HCT116 (cell line): ENCODE results near the gene GRK1. TPM values are rescaled to one million over a fixed set of nuclear protein-coding genes. Genes with fewer than 3 reads are reported as not detected.

ENCODE experiments used
- ATAC-seq: fragments of 200-7000 bp; cut with Tn5 transposase; 2 replicates; pipeline ENCODE4 v1.9.1; 2020; ENCODE audit warnings: mild to moderate bottlenecking, moderate library complexity
- BruUV-seq: library from RNA; stranded (reverse); fragments of 400-500 nt; replicated peaks from 2 replicates; lab custom pipeline; 2021; lab: Mats Ljungman, UMichigan
- CTCF ChIA-PET: fragments of 300-600 bp; sonication (Branson Sonifier 250); formaldehyde crosslinking; loops from one replicate; lab custom pipeline; 2021; ENCODE audit warnings: antibody characterized with exemption; lab: Charles Lee
- POLR2A ChIA-PET: fragments of 300-600, 350-600 bp; sonication (Branson Sonifier 250); formaldehyde crosslinking; loops from one replicate; lab custom pipeline; 2021; ENCODE audit warnings: antibody characterized with exemption; lab: Charles Lee
- RAD21 ChIA-PET, 2 experiments: fragments of 300-600 bp; sonication (Branson Sonifier 250); formaldehyde crosslinking; loops; one replicate each; lab custom pipeline; 2023; ENCODE audit warnings: low total read pairs in 2 of 2; ENCODE audit not compliant: uncharacterized antibody in 2 of 2, unreplicated experiment in 2 of 2, low non-redundant PET in 1 of 2; lab: Charles Lee
- DNase-seq: peaks from one replicate; pipeline ENCODE4 v3.0.0-alpha.2; 2010; ENCODE audit warnings: low read depth, low spot score
- H2AFZ ChIP-seq: fragments of 200-600 bp; shearing (Covaris generic), sonication (generic); 2 replicates; pipeline ENCODE4 v1.6.1; 2017; ENCODE audit warnings: low read depth, mixed run types, mixed read lengths, antibody characterized with exemption, low read length; ENCODE audit not compliant: poor library complexity, severe bottlenecking
- H3K27ac ChIP-seq: 2 replicates; pipeline ENCODE4 v1.5.1; 2012; ENCODE audit warnings: low read depth, low read length
- H3K27me3 ChIP-seq: fragments of 200-600 bp; sonication (generic); 2 replicates; pipeline ENCODE4 v1.6.1; 2016; ENCODE audit warnings: mixed run types, low read length, mixed read lengths; ENCODE audit not compliant: insufficient read depth
- H3K36me3 ChIP-seq, 2 experiments: fragments of 200-500 bp in 1 of 2; fragments of 200-600 bp in 1 of 2; sonication (Bioruptor generic) in 1 of 2; sonication (generic) in 1 of 2; 2 replicates each; pipeline versions ENCODE4 v1.5.1 to v1.6.1; 2014 to 2016; ENCODE audit warnings: low read length in 2 of 2, inconsistent platforms in 1 of 2, mixed read lengths in 1 of 2, mixed run types in 1 of 2; ENCODE audit not compliant: insufficient read depth in 2 of 2, control insufficient read depth in 1 of 2
- H3K4me1 ChIP-seq, 2 experiments: fragments of 200-600 bp in 1 of 2; sonication (generic) in 1 of 2; 2 replicates each; pipeline versions ENCODE4 v1.5.1 to v1.6.1; 2012 to 2017; ENCODE audit warnings: low read length in 2 of 2, inconsistent platforms in 1 of 2, mild to moderate bottlenecking in 1 of 2, mixed read lengths in 1 of 2, mixed run types in 1 of 2, moderate library complexity in 1 of 2; ENCODE audit not compliant: insufficient read depth in 2 of 2, control insufficient read depth in 1 of 2
- H3K4me2 ChIP-seq: fragments of 200-600 bp; sonication (generic); 2 replicates; pipeline ENCODE4 v1.6.1; 2017; ENCODE audit warnings: mixed run types, low read length, mixed read lengths
- H3K4me3 ChIP-seq, 2 experiments: fragments of 200-600 bp in 1 of 2; sonication (generic) in 1 of 2; replicated peaks in 1 of 2; 2 replicates each; pipeline ENCODE4 v1.5.1; 2011 to 2016; ENCODE audit warnings: low read length in 2 of 2, control low read depth in 1 of 2, low read depth in 1 of 2, mild to moderate bottlenecking in 1 of 2, mixed read lengths in 1 of 2, mixed run types in 1 of 2
- H3K79me2 ChIP-seq: fragments of 200-600 bp; sonication (generic); 2 replicates; pipeline ENCODE4 v1.6.1; 2017; ENCODE audit warnings: mild to moderate bottlenecking, mixed run types, low read length, moderate library complexity, mixed read lengths; ENCODE audit not compliant: insufficient read depth
- H3K9ac ChIP-seq: fragments of 200-600 bp; sonication (generic); 2 replicates; pipeline ENCODE4 v1.6.1; 2016; ENCODE audit warnings: low read length, mixed read lengths
- H3K9me2 ChIP-seq: fragments of 200-600 bp; sonication (generic), shearing (Covaris generic); 2 replicates; pipeline ENCODE4 v1.6.1; 2017; ENCODE audit warnings: mixed run types, mild to moderate bottlenecking, moderate library complexity; ENCODE audit not compliant: insufficient read depth
- H3K9me3 ChIP-seq, 2 experiments: fragments of 200-500 bp in 1 of 2; fragments of 200-600 bp in 1 of 2; sonication (Bioruptor generic) in 1 of 2; sonication (generic) in 1 of 2; 2 replicates each; pipeline ENCODE4 v1.6.1; 2014 to 2017; ENCODE audit warnings: low read length in 2 of 2, mixed read lengths in 2 of 2, inconsistent platforms in 1 of 2, low read depth in 1 of 2, mild to moderate bottlenecking in 1 of 2, mixed run types in 1 of 2, moderate library complexity in 1 of 2; ENCODE audit not compliant: control insufficient read depth in 1 of 2, insufficient read depth in 1 of 2
- H4K20me1 ChIP-seq: fragments of 200-600 bp; sonication (generic), shearing (Covaris generic); 2 replicates; pipeline ENCODE4 v1.6.1; 2017; ENCODE audit warnings: mixed run types, mild to moderate bottlenecking, moderate library complexity; ENCODE audit not compliant: insufficient read depth
- CBX3 ChIP-seq: IDR thresholded peaks from 2 replicates; pipeline ENCODE4 v1.6.1; 2012; ENCODE audit warnings: low read depth
- CEBPB ChIP-seq: IDR thresholded peaks from 2 replicates; pipeline ENCODE4 v1.6.1; 2012; ENCODE audit warnings: low read depth
- EGR1 ChIP-seq: IDR thresholded peaks from 2 replicates; pipeline ENCODE4 v1.6.1; 2012; ENCODE audit warnings: low read depth
- EZH2 ChIP-seq: fragments of 200-600 bp; sonication (generic); IDR thresholded peaks from 2 replicates; pipeline ENCODE4 v1.6.1; 2017; ENCODE audit warnings: antibody characterized with exemption, mixed run types
- EZH2phosphoT487 ChIP-seq: fragments of 200-600 bp; IDR thresholded peaks from 2 replicates; pipeline ENCODE4 v1.6.1; 2018; ENCODE audit warnings: antibody characterized with exemption, borderline replicate concordance
- FOSL1 ChIP-seq: IDR thresholded peaks from 2 replicates; pipeline ENCODE4 v1.6.1; 2012; ENCODE audit warnings: low read depth
- JUND ChIP-seq: IDR thresholded peaks from 2 replicates; pipeline ENCODE4 v1.6.1; 2012
- POLR2A ChIP-seq: IDR thresholded peaks from 2 replicates; pipeline ENCODE4 v1.7.0; 2011; ENCODE audit warnings: borderline replicate concordance; ENCODE audit not compliant: insufficient read depth, insufficient read length; ENCODE audit errors: extremely low read depth
- POLR2AphosphoS5 ChIP-seq: IDR thresholded peaks from 2 replicates; pipeline ENCODE4 v1.6.1; 2011; ENCODE audit warnings: mild to moderate bottlenecking, low read depth, low read length, moderate library complexity
- RAD21 ChIP-seq: IDR thresholded peaks from 2 replicates; pipeline ENCODE4 v1.6.1; 2012; ENCODE audit warnings: low read depth, mild to moderate bottlenecking
- SIN3A ChIP-seq: IDR thresholded peaks from 2 replicates; pipeline ENCODE4 v1.6.1; 2012; ENCODE audit warnings: low read depth
- SP1 ChIP-seq: IDR thresholded peaks from 2 replicates; pipeline ENCODE4 v1.6.1; 2012; ENCODE audit warnings: low read depth
- SRF ChIP-seq: IDR thresholded peaks from 2 replicates; pipeline ENCODE4 v1.6.1; 2012; ENCODE audit warnings: low read depth
- TCF7L2 ChIP-seq: IDR thresholded peaks from 2 replicates; pipeline ENCODE4 v1.7.0; 2011; ENCODE audit warnings: borderline replicate concordance, inconsistent platforms; ENCODE audit not compliant: insufficient read depth, insufficient read length; ENCODE audit errors: extremely low read depth
- YY1 ChIP-seq: IDR thresholded peaks from 2 replicates; pipeline ENCODE4 v1.6.1; 2011; ENCODE audit warnings: low read length, low read depth, moderate library complexity, mild to moderate bottlenecking; ENCODE audit not compliant: insufficient replicate concordance; ENCODE audit errors: extremely low read depth
- ZNF274 ChIP-seq: fragments of 200-500 bp; sonication (Bioruptor generic); IDR thresholded peaks from 2 replicates; pipeline ENCODE4 v1.6.1; 2014; ENCODE audit warnings: mild to moderate bottlenecking, low read depth, low read length, inconsistent platforms
- intact Hi-C: fragments of 100-400 bp; cut with micrococcal nuclease; formaldehyde crosslinking; loops from 2 replicates; pipeline ENCODE4 v1.10.0; 2022
- total RNA-seq: library from RNA; stranded (reverse); gene quantifications from one replicate; pipeline ENCODE4 v1.2.1, GENCODE V29; 2021; ENCODE audit not compliant: unreplicated experiment
- TF ChIP-seq, protein P1 (sequence below): IDR thresholded peaks from 2 replicates; pipeline ENCODE4 v1.6.1; 2012
- TF ChIP-seq, protein P2 (sequence below): IDR thresholded peaks from 2 replicates; pipeline ENCODE4 v1.6.1; 2012
- TF ChIP-seq, protein P3 (sequence below): IDR thresholded peaks from 2 replicates; pipeline ENCODE4 v1.6.1; 2011; ENCODE audit warnings: mild to moderate bottlenecking, low read length, moderate library complexity; ENCODE audit not compliant: insufficient replicate concordance; ENCODE audit errors: extremely low read depth
- TF ChIP-seq, protein P4 (sequence below), 3 experiments: fragments of 200-600 bp in 1 of 3; sonication (generic) in 1 of 3; IDR thresholded peaks in 2 of 3; conservative IDR thresholded peaks in 1 of 3; 2 replicates each; pipeline ENCODE4 v1.5.1; 2012 to 2017; ENCODE audit warnings: low read depth in 2 of 3, low read length in 2 of 3, antibody characterized with exemption in 1 of 3, borderline replicate concordance in 1 of 3, control low read depth in 1 of 3, mild to moderate bottlenecking in 1 of 3, mixed read lengths in 1 of 3, mixed run types in 1 of 3, moderate library complexity in 1 of 3; ENCODE audit not compliant: insufficient read depth in 1 of 3

GRK1 gene
- total RNA-seq, 1 experiment from 2014 or later, result not detected

DNA sequence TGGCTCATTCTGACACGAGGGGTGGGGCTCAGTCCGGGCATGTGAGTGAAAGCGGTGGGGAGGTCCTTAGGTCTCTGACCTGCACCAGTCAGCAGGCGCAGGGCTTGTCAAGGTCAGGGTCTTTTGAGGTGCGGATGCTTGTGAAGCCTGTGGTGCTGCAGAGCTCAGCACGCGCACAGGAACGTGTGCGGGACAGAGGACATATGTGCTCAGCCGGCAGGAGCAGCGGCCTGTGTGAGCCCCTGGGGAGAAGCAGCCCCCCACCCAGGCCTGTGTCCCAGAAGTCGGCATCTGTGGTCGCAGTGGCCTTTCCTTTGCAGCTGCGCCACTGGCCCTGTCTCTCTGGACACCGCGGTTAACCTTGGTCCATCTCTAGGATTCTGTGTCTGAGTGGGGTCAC lies 39.9 kb upstream of the GRK1 start:
- Histone ChIP-seq H3K79me2 (peaks cover 97% of the 10 kb centered on the region), H3K27ac (no peak overlapping the region), H3K4me3 (no peak overlapping the region), H2AFZ (no peak overlapping the region), H3K4me1 (no peaks in the 10 kb centered on the region), H3K4me2 (no peak overlapping the region), H3K27me3 (no peaks in the 10 kb centered on the region), H3K9ac (no peak overlapping the region), H3K36me3 (peaks cover 20 to 65% of the 10 kb centered on the region in 2 experiments), H4K20me1 (peaks cover 6% of the 10 kb centered on the region; the same call in 1 of the 2 replicates), H3K9me3 (no peaks in the 10 kb centered on the region), H3K9me2 (no peaks in the 10 kb centered on the region)
- intact Hi-C loops, result no loop called here
- ChIA-PET RAD21 (no interaction called here), POLR2A (no interaction called here), CTCF (no interaction called here)
- no TSS peak for BruUV-seq
- TF ChIP-seq, protein P1, sequence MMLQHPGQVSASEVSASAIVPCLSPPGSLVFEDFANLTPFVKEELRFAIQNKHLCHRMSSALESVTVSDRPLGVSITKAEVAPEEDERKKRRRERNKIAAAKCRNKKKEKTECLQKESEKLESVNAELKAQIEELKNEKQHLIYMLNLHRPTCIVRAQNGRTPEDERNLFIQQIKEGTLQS, result no peak
- TF ChIP-seq SRF, result no peak
- TF ChIP-seq, protein P2, sequence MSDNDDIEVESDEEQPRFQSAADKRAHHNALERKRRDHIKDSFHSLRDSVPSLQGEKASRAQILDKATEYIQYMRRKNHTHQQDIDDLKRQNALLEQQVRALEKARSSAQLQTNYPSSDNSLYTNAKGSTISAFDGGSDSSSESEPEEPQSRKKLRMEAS, result no peak
- no peak for TF ChIP-seq POLR2AphosphoS5
- TF ChIP-seq, protein P3, sequence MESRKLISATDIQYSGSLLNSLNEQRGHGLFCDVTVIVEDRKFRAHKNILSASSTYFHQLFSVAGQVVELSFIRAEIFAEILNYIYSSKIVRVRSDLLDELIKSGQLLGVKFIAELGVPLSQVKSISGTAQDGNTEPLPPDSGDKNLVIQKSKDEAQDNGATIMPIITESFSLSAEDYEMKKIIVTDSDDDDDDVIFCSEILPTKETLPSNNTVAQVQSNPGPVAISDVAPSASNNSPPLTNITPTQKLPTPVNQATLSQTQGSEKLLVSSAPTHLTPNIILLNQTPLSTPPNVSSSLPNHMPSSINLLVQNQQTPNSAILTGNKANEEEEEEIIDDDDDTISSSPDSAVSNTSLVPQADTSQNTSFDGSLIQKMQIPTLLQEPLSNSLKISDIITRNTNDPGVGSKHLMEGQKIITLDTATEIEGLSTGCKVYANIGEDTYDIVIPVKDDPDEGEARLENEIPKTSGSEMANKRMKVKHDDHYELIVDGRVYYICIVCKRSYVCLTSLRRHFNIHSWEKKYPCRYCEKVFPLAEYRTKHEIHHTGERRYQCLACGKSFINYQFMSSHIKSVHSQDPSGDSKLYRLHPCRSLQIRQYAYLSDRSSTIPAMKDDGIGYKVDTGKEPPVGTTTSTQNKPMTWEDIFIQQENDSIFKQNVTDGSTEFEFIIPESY, result no peak
- TF ChIP-seq, protein P4, sequence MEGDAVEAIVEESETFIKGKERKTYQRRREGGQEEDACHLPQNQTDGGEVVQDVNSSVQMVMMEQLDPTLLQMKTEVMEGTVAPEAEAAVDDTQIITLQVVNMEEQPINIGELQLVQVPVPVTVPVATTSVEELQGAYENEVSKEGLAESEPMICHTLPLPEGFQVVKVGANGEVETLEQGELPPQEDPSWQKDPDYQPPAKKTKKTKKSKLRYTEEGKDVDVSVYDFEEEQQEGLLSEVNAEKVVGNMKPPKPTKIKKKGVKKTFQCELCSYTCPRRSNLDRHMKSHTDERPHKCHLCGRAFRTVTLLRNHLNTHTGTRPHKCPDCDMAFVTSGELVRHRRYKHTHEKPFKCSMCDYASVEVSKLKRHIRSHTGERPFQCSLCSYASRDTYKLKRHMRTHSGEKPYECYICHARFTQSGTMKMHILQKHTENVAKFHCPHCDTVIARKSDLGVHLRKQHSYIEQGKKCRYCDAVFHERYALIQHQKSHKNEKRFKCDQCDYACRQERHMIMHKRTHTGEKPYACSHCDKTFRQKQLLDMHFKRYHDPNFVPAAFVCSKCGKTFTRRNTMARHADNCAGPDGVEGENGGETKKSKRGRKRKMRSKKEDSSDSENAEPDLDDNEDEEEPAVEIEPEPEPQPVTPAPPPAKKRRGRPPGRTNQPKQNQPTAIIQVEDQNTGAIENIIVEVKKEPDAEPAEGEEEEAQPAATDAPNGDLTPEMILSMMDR (IDR thresholded peaks at IDR 0.05 in 2 of 3, conservative IDR thresholded peaks at IDR 0.05 in 1 of 3; ENCODE audit: borderline replicate concordance in 1 of 3, insufficient read depth in 1 of 3, low read depth in 2 of 3, low read length in 2 of 3), result no peak
- no peak for TF ChIP-seq CEBPB
- TF ChIP-seq SIN3A, result no peak
- no peak for TF ChIP-seq YY1
- no peak for TF ChIP-seq EZH2
- TF ChIP-seq RAD21, result no peak
- no peak for TF ChIP-seq SP1
- no peak for TF ChIP-seq EGR1
- TF ChIP-seq FOSL1, result no peak
- no peak for TF ChIP-seq POLR2A
- no peak for TF ChIP-seq EZH2phosphoT487
- no peak for TF ChIP-seq TCF7L2
- TF ChIP-seq ZNF274, result no peak
- TF ChIP-seq JUND, result no peak
- TF ChIP-seq CBX3, result no peak
- ATAC-seq (no peak), DNase-seq (no peak)
